ENCODE results near the gene UHMK1.

DNA sequence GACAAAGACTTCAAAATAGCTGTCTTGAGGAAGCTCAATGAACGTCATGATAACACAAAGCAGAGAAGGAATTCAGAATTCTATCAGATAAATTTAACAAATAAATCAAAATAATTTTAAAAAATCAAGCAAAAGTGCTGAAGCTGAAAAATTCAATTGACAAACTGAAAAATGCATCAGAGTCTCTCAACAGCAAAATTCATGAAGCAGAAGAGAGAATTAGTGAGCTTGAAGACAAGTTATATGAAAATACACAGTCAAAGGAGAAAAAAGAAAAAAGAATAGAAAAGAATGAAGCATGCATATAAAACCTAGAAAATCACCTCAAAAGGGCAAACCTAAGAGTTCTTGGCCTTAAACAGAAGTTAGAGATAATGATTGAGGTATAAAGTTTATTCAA lies 21.0 kb upstream of the UHMK1 start:
- TF ChIP-seq CTCF (conservative IDR thresholded peaks at IDR 0.05 in 1 of 2, IDR thresholded peaks at IDR 0.05 in 1 of 2; ENCODE audit: low read depth in 1 of 2, low read length in 2 of 2): no peak
- TF ChIP-seq EZH2 (IDR thresholded peaks at IDR 0.05; ENCODE audit: low read length, missing control alignments): no peak

All from fibroblast of lung (primary cell).